H9 (cell line): ENCODE measurements around the gene ACTR8. TPM values are rescaled to one million over a fixed set of nuclear protein-coding genes. Genes with fewer than 3 reads are reported as not detected.

Experiments used
- DNase-seq: peaks from one replicate; pipeline ENCODE4 v3.0.0-alpha.2; 2017
- H2AFZ ChIP-seq: one replicate; pipeline ENCODE4 v1.6.1; 2013; ENCODE audit warnings: mild to moderate bottlenecking, low read length, control low read depth, moderate library complexity
- H2AK5ac ChIP-seq: 2 replicates; pipeline ENCODE4 v1.6.1; 2013; ENCODE audit warnings: low read length, control low read depth, mixed read lengths; ENCODE audit not compliant: insufficient read length
- H2BK120ac ChIP-seq: one replicate; pipeline ENCODE4 v1.6.1; 2013; ENCODE audit warnings: low read depth, mild to moderate bottlenecking, low read length, control low read depth, inconsistent platforms; ENCODE audit not compliant: poor library complexity, severe bottlenecking
- H2BK12ac ChIP-seq: 2 replicates; pipeline ENCODE4 v1.6.1; 2013; ENCODE audit warnings: low read length, control low read depth, mixed read lengths, low read depth; ENCODE audit not compliant: insufficient read length
- H2BK15ac ChIP-seq: 2 replicates; pipeline ENCODE4 v1.6.1; 2013; ENCODE audit warnings: low read depth, low read length, control low read depth
- H2BK20ac ChIP-seq: one replicate; pipeline ENCODE4 v1.6.1; 2013; ENCODE audit warnings: low read depth, mild to moderate bottlenecking, low read length, control low read depth, inconsistent platforms; ENCODE audit not compliant: poor library complexity, severe bottlenecking
- H2BK5ac ChIP-seq: 2 replicates; pipeline ENCODE4 v1.6.1; 2013; ENCODE audit warnings: low read length, control low read depth, mixed read lengths; ENCODE audit not compliant: insufficient read length
- H3K14ac ChIP-seq: 2 replicates; pipeline ENCODE4 v1.6.1; 2013; ENCODE audit warnings: low read length, control low read depth; ENCODE audit not compliant: insufficient read depth
- H3K18ac ChIP-seq: 2 replicates; pipeline ENCODE4 v1.6.1; 2013; ENCODE audit warnings: low read depth, mild to moderate bottlenecking, mixed read lengths, low read length, control low read depth; ENCODE audit not compliant: insufficient read length
- H3K23ac ChIP-seq: 2 replicates; pipeline ENCODE4 v1.6.1; 2013; ENCODE audit warnings: low read length, control low read depth, mixed read lengths, low read depth; ENCODE audit not compliant: insufficient read length
- H3K23me2 ChIP-seq: 2 replicates; pipeline ENCODE4 v1.6.1; 2013; ENCODE audit warnings: low read depth, mild to moderate bottlenecking, mixed read lengths, low read length, control low read depth; ENCODE audit not compliant: insufficient read length, poor library complexity, severe bottlenecking
- H3K27ac ChIP-seq: 2 replicates; pipeline ENCODE4 v1.5.1; 2013; ENCODE audit warnings: low read length, control low read depth, mixed read lengths, low read depth; ENCODE audit not compliant: insufficient read length
- H3K27me3 ChIP-seq: 2 replicates; pipeline ENCODE4 v1.6.1; 2013; ENCODE audit warnings: low read length, control low read depth, inconsistent platforms; ENCODE audit not compliant: insufficient read depth
- H3K4ac ChIP-seq: 2 replicates; pipeline ENCODE4 v1.6.1; 2013; ENCODE audit warnings: low read depth, mild to moderate bottlenecking, control low read depth, inconsistent platforms, low read length, moderate library complexity
- H3K4me1 ChIP-seq: 2 replicates; pipeline ENCODE4 v1.6.1; 2013; ENCODE audit warnings: low read length, control low read depth, inconsistent platforms; ENCODE audit not compliant: insufficient read depth
- H3K4me2 ChIP-seq: 2 replicates; pipeline ENCODE4 v1.6.1; 2013; ENCODE audit warnings: low read length, control low read depth, mixed read lengths; ENCODE audit not compliant: insufficient read length, insufficient read depth
- H3K56ac ChIP-seq: 2 replicates; pipeline ENCODE4 v1.6.1; 2013; ENCODE audit warnings: low read depth, mild to moderate bottlenecking, mixed read lengths, low read length, control low read depth; ENCODE audit not compliant: insufficient read length
- H3K79me1 ChIP-seq: 2 replicates; pipeline ENCODE4 v1.6.1; 2013; ENCODE audit warnings: low read depth, mild to moderate bottlenecking, moderate library complexity, low read length, control low read depth, inconsistent platforms; ENCODE audit not compliant: insufficient read depth, poor library complexity, severe bottlenecking
- H3K79me2 ChIP-seq: 2 replicates; pipeline ENCODE4 v1.6.1; 2013; ENCODE audit warnings: low read length, control low read depth, inconsistent platforms; ENCODE audit not compliant: insufficient read depth
- H3K9ac ChIP-seq: 2 replicates; pipeline ENCODE4 v1.6.1; 2013; ENCODE audit warnings: low read length, control low read depth, mixed read lengths; ENCODE audit not compliant: insufficient read length; ENCODE audit errors: extremely low read depth
- H3K9me3 ChIP-seq: one replicate; pipeline ENCODE4 v1.6.1; 2013; ENCODE audit warnings: low read depth, low read length, inconsistent platforms; ENCODE audit not compliant: control insufficient read depth
- H3T11ph ChIP-seq: one replicate; pipeline ENCODE4 v1.6.1; 2013; ENCODE audit warnings: mild to moderate bottlenecking, low read length, control low read depth, inconsistent platforms
- H4K20me1 ChIP-seq: one replicate; pipeline ENCODE4 v1.6.1; 2013; ENCODE audit not compliant: control insufficient read depth, insufficient read length, insufficient read depth
- H4K5ac ChIP-seq: 2 replicates; pipeline ENCODE4 v1.6.1; 2013; ENCODE audit warnings: low read depth, mild to moderate bottlenecking, mixed read lengths, low read length, control low read depth; ENCODE audit not compliant: insufficient read length
- H4K8ac ChIP-seq: replicated peaks from 2 replicates; pipeline ENCODE4 v1.6.1; 2013; ENCODE audit warnings: low read length, control low read depth, mixed read lengths, low read depth; ENCODE audit not compliant: insufficient read length
- H4K91ac ChIP-seq: 2 replicates; pipeline ENCODE4 v1.6.1; 2013; ENCODE audit warnings: low read depth, mild to moderate bottlenecking, moderate library complexity, mixed read lengths, low read length, control low read depth; ENCODE audit not compliant: insufficient read length
- H3K27ac Mint-ChIP-seq, 3 experiments: 2 replicates in 2 of 3; 3 replicates in 1 of 3; pipeline ENCODE4 v1.8.0; 2020 to 2021; ENCODE audit warnings: mixed read lengths in 3 of 3, mild to moderate bottlenecking in 1 of 3, moderate library complexity in 1 of 3
- H3K27me3 Mint-ChIP-seq: 2 replicates; pipeline ENCODE4 v1.8.0; 2021; ENCODE audit warnings: low read depth, mild to moderate bottlenecking, moderate library complexity, mixed read lengths
- H3K36me3 Mint-ChIP-seq, 3 experiments: 2 replicates in 2 of 3; 3 replicates in 1 of 3; pipeline ENCODE4 v1.8.0; 2020 to 2021; ENCODE audit warnings: low read depth in 3 of 3, mixed read lengths in 3 of 3; ENCODE audit not compliant: insufficient read depth in 1 of 3
- H3K4me1 Mint-ChIP-seq, 2 experiments: 2 replicates each; pipeline ENCODE4 v1.8.0; 2020; ENCODE audit warnings: mixed read lengths in 2 of 2
- H3K4me3 Mint-ChIP-seq, 2 experiments: 2 replicates in 1 of 2; 3 replicates in 1 of 2; pipeline ENCODE4 v1.8.0; 2020 to 2021; ENCODE audit warnings: mild to moderate bottlenecking in 2 of 2, mixed read lengths in 2 of 2, moderate library complexity in 1 of 2
- H3K9me3 Mint-ChIP-seq, 2 experiments: 2 replicates in 1 of 2; 3 replicates in 1 of 2; pipeline ENCODE4 v1.8.0; 2020; ENCODE audit warnings: mild to moderate bottlenecking in 2 of 2, mixed read lengths in 2 of 2, moderate library complexity in 1 of 2
- WGBS: extraction: QIAGEN DNeasy Blood & Tissue Kit; methylation state at CpG from one replicate; pipeline ENCODE4 v1.1.7; 2013; ENCODE audit warnings: missing lambda C conversion rate, low lambda C conversion rate, mixed read lengths; ENCODE audit not compliant: insufficient read length; ENCODE audit errors: extremely low coverage; 5-methylcytosine and 5-hydroxymethylcytosine counted together
- total RNA-seq: library from RNA; stranded (reverse); gene quantifications from 2 replicates; pipeline ENCODE4 v1.2.1, GENCODE V29; 2021
- TF ChIP-seq, protein P1 (sequence below): fragments of 200-600 bp; sonication (generic); conservative IDR thresholded peaks from 3 replicates; pipeline ENCODE4 v1.8.0; 2021; ENCODE audit warnings: antibody characterized with exemption, mild to moderate bottlenecking

ACTR8 gene
- total RNA-seq, 1 experiment from 2014 or later = 39.2 TPM

DNA sequence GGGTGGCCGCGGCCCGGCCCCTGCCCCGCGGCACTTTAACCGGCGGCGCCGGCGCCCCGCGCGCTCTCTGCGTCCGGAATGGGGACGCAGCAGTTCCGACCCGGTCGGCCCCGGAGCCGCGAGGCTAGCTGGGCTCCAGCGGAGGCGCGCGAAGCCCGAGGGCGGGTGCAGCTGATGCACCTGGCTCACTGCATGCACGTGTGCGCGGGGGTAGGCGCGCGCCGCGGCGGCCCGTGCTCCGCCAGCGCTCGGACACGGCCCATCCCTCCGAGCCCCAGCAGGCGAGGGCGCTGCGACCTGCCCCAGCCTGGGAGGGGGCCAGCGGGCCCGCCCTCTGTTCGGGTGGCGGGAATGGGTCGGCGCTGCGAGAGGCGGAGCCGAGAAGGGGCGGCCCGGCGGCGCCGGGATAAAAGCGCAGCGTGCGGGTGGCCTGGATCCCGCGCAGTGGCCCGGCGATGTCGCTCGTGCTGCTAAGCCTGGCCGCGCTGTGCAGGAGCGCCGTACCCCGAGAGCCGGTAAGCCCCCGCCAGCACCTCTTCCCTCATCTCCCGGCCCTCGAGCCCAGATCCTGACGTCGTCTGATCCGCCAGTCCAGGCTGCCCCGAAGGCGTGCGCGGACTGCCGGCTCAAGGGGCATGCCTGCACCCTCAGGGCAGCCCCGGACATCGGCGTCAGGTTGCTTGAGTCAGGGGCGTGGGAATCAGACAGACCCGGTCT is 35.7 kb downstream of the ACTR8 start, which contains the start of the genes CHDH and IL17RB:
Gene CHDH (minus strand): TSS at position 286 of the 717 bp plus-strand sequence. CDS start 22,411 bp downstream, outside the sequence.
Gene IL17RB (plus strand): TSS at position 435 of the 717 bp plus-strand sequence. CDS start 21 bp downstream, at position 456.
- Mint-ChIP-seq H3K4me3 (peak within 1 kb of the TSS; percentile 69 to 83), H3K27me3 (peaks cover 26% of the 10 kb centered on the region), H3K9me3 (no peaks in the 10 kb centered on the region; a peak in 1 of 5 replicates), H3K4me1 (peaks cover 37 to 41% of the 10 kb centered on the region in 2 experiments), H3K36me3 (no peaks in the 10 kb centered on the region; a peak in 2 of 7 replicates), H3K27ac (peak within 1 kb of the TSS in 1 of 3 experiments; percentile 75; a peak in 2 of 7 replicates)
- H3T11ph ChIP-seq = no peak within 1 kb of the TSS
- H2BK120ac ChIP-seq = no peak within 1 kb of the TSS
- peak; percentile 77 for DNase-seq
- no peak within 1 kb of the TSS for H3K27ac ChIP-seq
- peaks cover 9% of the 10 kb centered on the region; the same call in 1 of the 2 replicates for H3K27me3 ChIP-seq
- H3K18ac ChIP-seq = peak within 1 kb of the TSS; percentile 72
- H3K23ac ChIP-seq = no peak within 1 kb of the TSS
- no peak within 1 kb of the TSS for H2BK5ac ChIP-seq
- no peaks in the 10 kb centered on the region for H3K9me3 ChIP-seq
- no peak within 1 kb of the TSS for H4K8ac ChIP-seq
- peaks cover 4% of the 10 kb centered on the region for H3K23me2 ChIP-seq
- no peaks in the 10 kb centered on the region for H4K20me1 ChIP-seq
- H3K4me1 ChIP-seq = peaks cover 7% of the 10 kb centered on the region; the same call in 1 of the 2 replicates
- peak within 1 kb of the TSS; percentile 56 for H3K9ac ChIP-seq
- no peak within 1 kb of the TSS for H2BK15ac ChIP-seq
- H3K4me2 ChIP-seq = peak within 1 kb of the TSS; percentile 38
- H3K4ac ChIP-seq = no peak within 1 kb of the TSS
- H3K14ac ChIP-seq = peak within 1 kb of the TSS; percentile 84
- WGBS = no CpG with 5 or more reads among the region's 91 CpGs
- no peaks in the 10 kb centered on the region for H3K79me2 ChIP-seq
- no peak within 1 kb of the TSS for H2AFZ ChIP-seq
- no peaks in the 10 kb centered on the region for H3K79me1 ChIP-seq
- H2AK5ac ChIP-seq = no peak within 1 kb of the TSS
- no peak within 1 kb of the TSS for H4K91ac ChIP-seq
- TF ChIP-seq, protein P1, sequence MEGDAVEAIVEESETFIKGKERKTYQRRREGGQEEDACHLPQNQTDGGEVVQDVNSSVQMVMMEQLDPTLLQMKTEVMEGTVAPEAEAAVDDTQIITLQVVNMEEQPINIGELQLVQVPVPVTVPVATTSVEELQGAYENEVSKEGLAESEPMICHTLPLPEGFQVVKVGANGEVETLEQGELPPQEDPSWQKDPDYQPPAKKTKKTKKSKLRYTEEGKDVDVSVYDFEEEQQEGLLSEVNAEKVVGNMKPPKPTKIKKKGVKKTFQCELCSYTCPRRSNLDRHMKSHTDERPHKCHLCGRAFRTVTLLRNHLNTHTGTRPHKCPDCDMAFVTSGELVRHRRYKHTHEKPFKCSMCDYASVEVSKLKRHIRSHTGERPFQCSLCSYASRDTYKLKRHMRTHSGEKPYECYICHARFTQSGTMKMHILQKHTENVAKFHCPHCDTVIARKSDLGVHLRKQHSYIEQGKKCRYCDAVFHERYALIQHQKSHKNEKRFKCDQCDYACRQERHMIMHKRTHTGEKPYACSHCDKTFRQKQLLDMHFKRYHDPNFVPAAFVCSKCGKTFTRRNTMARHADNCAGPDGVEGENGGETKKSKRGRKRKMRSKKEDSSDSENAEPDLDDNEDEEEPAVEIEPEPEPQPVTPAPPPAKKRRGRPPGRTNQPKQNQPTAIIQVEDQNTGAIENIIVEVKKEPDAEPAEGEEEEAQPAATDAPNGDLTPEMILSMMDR = no peak
- H2BK12ac ChIP-seq = no peak within 1 kb of the TSS
- H4K5ac ChIP-seq = no peak within 1 kb of the TSS
- H2BK20ac ChIP-seq = no peak within 1 kb of the TSS
- no peak within 1 kb of the TSS for H3K56ac ChIP-seq
